Fibroblast of lung (primary cell): ENCODE results near the gene HSPA12B.

Experiments
- EZH2 ChIP-seq: IDR thresholded peaks from 2 replicates; pipeline ENCODE4 v1.5.1; 2012; ENCODE audit warnings: low read length, control low read depth, mild to moderate bottlenecking; ENCODE audit errors: missing control alignments
- TF ChIP-seq, protein P1 (sequence below), 2 donors: IDR thresholded peaks in 1 of 2; conservative IDR thresholded peaks in 1 of 2; 1 replicate in 1 of 2; 2 replicates in 1 of 2; pipeline ENCODE4 v1.5.1; 2011 to 2012; ENCODE audit warnings: low read length in 2 of 2, control low read depth in 1 of 2, inconsistent platforms in 1 of 2, low read depth in 1 of 2, mild to moderate bottlenecking in 1 of 2

DNA sequence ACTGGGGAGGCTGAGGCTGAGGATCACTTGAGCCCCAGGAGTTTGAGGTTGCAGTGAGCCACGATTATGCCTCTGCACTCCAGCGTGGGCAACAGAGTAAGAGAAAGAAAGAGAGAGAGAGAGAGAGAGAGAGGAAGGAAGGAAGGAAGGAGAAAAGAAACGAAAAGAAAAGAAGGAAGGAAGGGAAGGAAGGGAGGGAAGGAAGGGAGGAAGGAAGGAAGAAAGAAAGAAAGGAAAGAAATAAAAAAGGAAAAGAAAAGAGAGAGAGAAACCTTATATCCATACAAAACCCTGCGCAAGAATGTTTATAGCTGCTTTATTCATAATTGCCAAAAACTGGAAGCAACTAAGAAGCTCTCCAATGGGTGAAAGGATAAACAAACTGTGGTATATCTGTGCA, 8.1 kb upstream of the HSPA12B start:
- TF ChIP-seq, protein P1, sequence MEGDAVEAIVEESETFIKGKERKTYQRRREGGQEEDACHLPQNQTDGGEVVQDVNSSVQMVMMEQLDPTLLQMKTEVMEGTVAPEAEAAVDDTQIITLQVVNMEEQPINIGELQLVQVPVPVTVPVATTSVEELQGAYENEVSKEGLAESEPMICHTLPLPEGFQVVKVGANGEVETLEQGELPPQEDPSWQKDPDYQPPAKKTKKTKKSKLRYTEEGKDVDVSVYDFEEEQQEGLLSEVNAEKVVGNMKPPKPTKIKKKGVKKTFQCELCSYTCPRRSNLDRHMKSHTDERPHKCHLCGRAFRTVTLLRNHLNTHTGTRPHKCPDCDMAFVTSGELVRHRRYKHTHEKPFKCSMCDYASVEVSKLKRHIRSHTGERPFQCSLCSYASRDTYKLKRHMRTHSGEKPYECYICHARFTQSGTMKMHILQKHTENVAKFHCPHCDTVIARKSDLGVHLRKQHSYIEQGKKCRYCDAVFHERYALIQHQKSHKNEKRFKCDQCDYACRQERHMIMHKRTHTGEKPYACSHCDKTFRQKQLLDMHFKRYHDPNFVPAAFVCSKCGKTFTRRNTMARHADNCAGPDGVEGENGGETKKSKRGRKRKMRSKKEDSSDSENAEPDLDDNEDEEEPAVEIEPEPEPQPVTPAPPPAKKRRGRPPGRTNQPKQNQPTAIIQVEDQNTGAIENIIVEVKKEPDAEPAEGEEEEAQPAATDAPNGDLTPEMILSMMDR (conservative IDR thresholded peaks at IDR 0.05 in 1 of 2, IDR thresholded peaks at IDR 0.05 in 1 of 2; ENCODE audit: low read depth in 1 of 2, low read length in 2 of 2) = no peak
- no peak for TF ChIP-seq EZH2
